Activated naive CD4-positive, alpha-beta T cell treated with anti-CD3 and anti-CD28 coated beads for 36 hours (primary cell): ENCODE measurements around the gene USP46. TPM values are rescaled to one million over a fixed set of nuclear protein-coding genes. Genes with fewer than 3 reads are reported as not detected.

Experiments
- CTCF ChIA-PET: fragments of 350-600 bp; sonication (Branson Sonifier 250); formaldehyde crosslinking; loops from one replicate; lab custom pipeline; 2021; ENCODE audit warnings: antibody characterized with exemption; lab: Charles Lee
- DNase-seq: peaks from one replicate; pipeline ENCODE4 v3.0.0-alpha.2; 2020
- H3K27ac Mint-ChIP-seq: one replicate; pipeline ENCODE4 v1.8.0; 2021; ENCODE audit warnings: mild to moderate bottlenecking, mixed read lengths
- H3K27me3 Mint-ChIP-seq: one replicate; pipeline ENCODE4 v1.8.0; 2021; ENCODE audit warnings: low read depth, mixed read lengths
- H3K36me3 Mint-ChIP-seq: one replicate; pipeline ENCODE4 v1.8.0; 2021; ENCODE audit warnings: low read depth, mixed read lengths
- H3K4me1 Mint-ChIP-seq: one replicate; pipeline ENCODE4 v1.8.0; 2021; ENCODE audit warnings: low read depth, mixed read lengths
- H3K4me3 Mint-ChIP-seq: one replicate; pipeline ENCODE4 v1.8.0; 2021; ENCODE audit warnings: mild to moderate bottlenecking, moderate library complexity, mixed read lengths
- H3K9me3 Mint-ChIP-seq: one replicate; pipeline ENCODE4 v1.8.0; 2021; ENCODE audit warnings: mixed read lengths
- intact Hi-C: fragments of 100-400 bp; cut with micrococcal nuclease; formaldehyde crosslinking; loops from one replicate; pipeline ENCODE4 v1.15.1; 2023
- total RNA-seq, 2 experiments: library from RNA; stranded (reverse); gene quantifications; one replicate each; pipeline ENCODE4 v1.2.3, GENCODE V29; 2021

Gene USP46
- total RNA-seq, 2 experiments from 2014 or later: 1.7 to 1.9 TPM

- intact Hi-C loops: no loop called here
- CTCF ChIA-PET: no interaction called here
- no peak overlapping the region for H3K4me3 Mint-ChIP-seq
- peaks cover 10% of the 10 kb centered on the region for H3K36me3 Mint-ChIP-seq
- peaks cover 4% of the 10 kb centered on the region for H3K9me3 Mint-ChIP-seq
- H3K27me3 Mint-ChIP-seq: no peaks in the 10 kb centered on the region
- no peak overlapping the region for H3K27ac Mint-ChIP-seq
- no peaks in the 10 kb centered on the region for H3K4me1 Mint-ChIP-seq
- DNase-seq: no peak
Observed at GRCh38 chr4:52611030-52611555, 48.0 kb downstream of the USP46 start.

- H3K27ac Mint-ChIP-seq: no peak overlapping the region
- no peaks in the 10 kb centered on the region for H3K4me1 Mint-ChIP-seq
- DNase-seq: no peak
- CTCF ChIA-PET: no interaction called here
- H3K36me3 Mint-ChIP-seq: peaks cover 11% of the 10 kb centered on the region
- no peaks in the 10 kb centered on the region for H3K27me3 Mint-ChIP-seq
- H3K9me3 Mint-ChIP-seq: peaks cover 5% of the 10 kb centered on the region
- intact Hi-C loops: no loop called here
- no peak overlapping the region for H3K4me3 Mint-ChIP-seq
Observed at GRCh38 chr4:52606726-52607125, 52.4 kb downstream of the USP46 start.

- no peaks in the 10 kb centered on the region for H3K27me3 Mint-ChIP-seq
- intact Hi-C loops: no loop called here
- H3K4me3 Mint-ChIP-seq: no peak overlapping the region
- no peak overlapping the region for H3K27ac Mint-ChIP-seq
- CTCF ChIA-PET: no interaction called here
- no peak for DNase-seq
- peaks cover 5% of the 10 kb centered on the region for H3K9me3 Mint-ChIP-seq
- H3K36me3 Mint-ChIP-seq: peaks cover 11% of the 10 kb centered on the region
- H3K4me1 Mint-ChIP-seq: no peaks in the 10 kb centered on the region
Observed at GRCh38 chr4:52606040-52606439, 53.1 kb downstream of the USP46 start.

- Mint-ChIP-seq H3K27me3 (no peaks in the 10 kb centered on the region), H3K4me1 (no peaks in the 10 kb centered on the region), H3K36me3 (peaks cover 7% of the 10 kb centered on the region), H3K9me3 (peaks cover 5% of the 10 kb centered on the region), H3K4me3 (no peak overlapping the region), H3K27ac (no peak overlapping the region)
- intact Hi-C loops: no loop called here
- DNase-seq: no peak
- CTCF ChIA-PET: no interaction called here
Observed at GRCh38 chr4:52604215-52604614, 54.9 kb downstream of the USP46 start.

GRCh38 chr4:52600275-52600674, 58.8 kb downstream of the USP46 start:
- no peak overlapping the region for H3K27ac Mint-ChIP-seq
- no peak for DNase-seq
- intact Hi-C loops: no loop called here
- H3K4me3 Mint-ChIP-seq: no peak overlapping the region
- H3K36me3 Mint-ChIP-seq: no peaks in the 10 kb centered on the region
- no peaks in the 10 kb centered on the region for H3K9me3 Mint-ChIP-seq
- no peaks in the 10 kb centered on the region for H3K4me1 Mint-ChIP-seq
- no peaks in the 10 kb centered on the region for H3K27me3 Mint-ChIP-seq
- CTCF ChIA-PET: interaction anchor here (0.7 kb wide), 1 partner anchor 47 kb away, joined by 4 read pairs; no protein-coding TSS in a partner anchor

- H3K27me3 Mint-ChIP-seq: no peaks in the 10 kb centered on the region
- no peak overlapping the region for H3K4me3 Mint-ChIP-seq
- intact Hi-C loops: no loop called here
- no peak overlapping the region for H3K27ac Mint-ChIP-seq
- H3K4me1 Mint-ChIP-seq: no peaks in the 10 kb centered on the region
- H3K36me3 Mint-ChIP-seq: no peaks in the 10 kb centered on the region
- CTCF ChIA-PET: no interaction called here
- no peaks in the 10 kb centered on the region for H3K9me3 Mint-ChIP-seq
- no peak for DNase-seq
Observed at GRCh38 chr4:52595001-52595400, 64.1 kb downstream of the USP46 start.

GRCh38 chr4:52592287-52592686, 66.8 kb downstream of the USP46 start:
- Mint-ChIP-seq H3K36me3 (no peaks in the 10 kb centered on the region), H3K4me3 (no peak overlapping the region)

GRCh38 chr4:52588771-52589591, 70.1 kb downstream of the USP46 start:
- H3K4me3 Mint-ChIP-seq: no peak overlapping the region
- no peaks in the 10 kb centered on the region for H3K9me3 Mint-ChIP-seq
- peaks cover 4% of the 10 kb centered on the region for H3K27me3 Mint-ChIP-seq
- H3K36me3 Mint-ChIP-seq: no peaks in the 10 kb centered on the region
- intact Hi-C loops: loop anchor here (2.0 kb wide), 1 partner anchor 76 kb away; no protein-coding TSS in a partner anchor
- H3K4me1 Mint-ChIP-seq: peaks cover 6% of the 10 kb centered on the region
- no peak overlapping the region for H3K27ac Mint-ChIP-seq
- CTCF ChIA-PET: interaction anchor here (1.7 kb wide), 1 partner anchor 394 kb away, joined by 5 read pairs; no protein-coding TSS in a partner anchor
- peak; percentile 5 for DNase-seq

More at GRCh38 chr4:52592287-52592686, 66.8 kb downstream of the USP46 start:
- H3K4me1 Mint-ChIP-seq: peaks cover 6% of the 10 kb centered on the region
- no peaks in the 10 kb centered on the region for H3K9me3 Mint-ChIP-seq
- CTCF ChIA-PET: no interaction called here
- intact Hi-C loops: no loop called here
- H3K27me3 Mint-ChIP-seq: no peaks in the 10 kb centered on the region
- no peak overlapping the region for H3K27ac Mint-ChIP-seq
- no peak for DNase-seq

GRCh38 chr4:52588097-52588496, 71.0 kb downstream of the USP46 start:
- no peaks in the 10 kb centered on the region for H3K9me3 Mint-ChIP-seq
- intact Hi-C loops: loop anchor here (2.0 kb wide), 1 partner anchor 77 kb away; no protein-coding TSS in a partner anchor
- H3K4me3 Mint-ChIP-seq: no peak overlapping the region
- H3K36me3 Mint-ChIP-seq: no peaks in the 10 kb centered on the region
- H3K27me3 Mint-ChIP-seq: peaks cover 4% of the 10 kb centered on the region
- peaks cover 6% of the 10 kb centered on the region for H3K4me1 Mint-ChIP-seq
- H3K27ac Mint-ChIP-seq: no peak overlapping the region
- peak; percentile 31 for DNase-seq
- CTCF ChIA-PET: interaction anchor here (0.6 to 1.7 kb wide), 3 partner anchors 96 to 395 kb away, joined by 4 to 5 read pairs (median 4); no protein-coding TSS in a partner anchor

- CTCF ChIA-PET: no interaction called here
- H3K27ac Mint-ChIP-seq: no peak overlapping the region
- intact Hi-C loops: no loop called here
Observed at GRCh38 chr4:52586069-52586468, 73.0 kb downstream of the USP46 start.

GRCh38 chr4:52585379-52585778, 73.7 kb downstream of the USP46 start:
- H3K36me3 Mint-ChIP-seq: no peaks in the 10 kb centered on the region
- H3K4me3 Mint-ChIP-seq: no peak overlapping the region
- H3K27me3 Mint-ChIP-seq: peaks cover 4% of the 10 kb centered on the region
- no peak for DNase-seq
- H3K27ac Mint-ChIP-seq: no peak overlapping the region
- peaks cover 6% of the 10 kb centered on the region for H3K4me1 Mint-ChIP-seq
- intact Hi-C loops: no loop called here
- CTCF ChIA-PET: no interaction called here
- H3K9me3 Mint-ChIP-seq: no peaks in the 10 kb centered on the region

More at GRCh38 chr4:52586069-52586468, 73.0 kb downstream of the USP46 start:
- DNase-seq: no peak
- Mint-ChIP-seq H3K36me3 (no peaks in the 10 kb centered on the region), H3K4me1 (peaks cover 6% of the 10 kb centered on the region), H3K4me3 (no peak overlapping the region), H3K9me3 (no peaks in the 10 kb centered on the region), H3K27me3 (peaks cover 4% of the 10 kb centered on the region)

GRCh38 chr4:52579602-52580272, 79.4 kb downstream of the USP46 start:
- no peaks in the 10 kb centered on the region for H3K27me3 Mint-ChIP-seq
- H3K4me1 Mint-ChIP-seq: no peaks in the 10 kb centered on the region
- H3K4me3 Mint-ChIP-seq: no peak overlapping the region
- H3K27ac Mint-ChIP-seq: no peak overlapping the region
- DNase-seq: no peak
- CTCF ChIA-PET: no interaction called here
- H3K9me3 Mint-ChIP-seq: no peaks in the 10 kb centered on the region
- H3K36me3 Mint-ChIP-seq: no peaks in the 10 kb centered on the region
- intact Hi-C loops: no loop called here
